H9 (cell line): ENCODE measurements around the gene KLRC1. TPM values are rescaled to one million over a fixed set of nuclear protein-coding genes. Genes with fewer than 3 reads are reported as not detected.
"Not testable (repeated sequence)": the region's sequence is repeated elsewhere in the genome, so short reads cannot be mapped to it uniquely, and the experiment has no call there.

ENCODE experiments used
- DNase-seq: peaks from one replicate; pipeline ENCODE4 v3.0.0-alpha.2; 2017
- H2AFZ ChIP-seq: one replicate; pipeline ENCODE4 v1.6.1; 2013; ENCODE audit warnings: mild to moderate bottlenecking, low read length, control low read depth, moderate library complexity
- H2AK5ac ChIP-seq: 2 replicates; pipeline ENCODE4 v1.6.1; 2013; ENCODE audit warnings: low read length, control low read depth, mixed read lengths; ENCODE audit not compliant: insufficient read length
- H2BK120ac ChIP-seq: one replicate; pipeline ENCODE4 v1.6.1; 2013; ENCODE audit warnings: low read depth, mild to moderate bottlenecking, low read length, control low read depth, inconsistent platforms; ENCODE audit not compliant: poor library complexity, severe bottlenecking
- H2BK12ac ChIP-seq: 2 replicates; pipeline ENCODE4 v1.6.1; 2013; ENCODE audit warnings: low read length, control low read depth, mixed read lengths, low read depth; ENCODE audit not compliant: insufficient read length
- H2BK15ac ChIP-seq: 2 replicates; pipeline ENCODE4 v1.6.1; 2013; ENCODE audit warnings: low read depth, low read length, control low read depth
- H2BK20ac ChIP-seq: one replicate; pipeline ENCODE4 v1.6.1; 2013; ENCODE audit warnings: low read depth, mild to moderate bottlenecking, low read length, control low read depth, inconsistent platforms; ENCODE audit not compliant: poor library complexity, severe bottlenecking
- H2BK5ac ChIP-seq: 2 replicates; pipeline ENCODE4 v1.6.1; 2013; ENCODE audit warnings: low read length, control low read depth, mixed read lengths; ENCODE audit not compliant: insufficient read length
- H3K14ac ChIP-seq: 2 replicates; pipeline ENCODE4 v1.6.1; 2013; ENCODE audit warnings: low read length, control low read depth; ENCODE audit not compliant: insufficient read depth
- H3K18ac ChIP-seq: 2 replicates; pipeline ENCODE4 v1.6.1; 2013; ENCODE audit warnings: low read depth, mild to moderate bottlenecking, mixed read lengths, low read length, control low read depth; ENCODE audit not compliant: insufficient read length
- H3K23ac ChIP-seq: 2 replicates; pipeline ENCODE4 v1.6.1; 2013; ENCODE audit warnings: low read length, control low read depth, mixed read lengths, low read depth; ENCODE audit not compliant: insufficient read length
- H3K23me2 ChIP-seq: 2 replicates; pipeline ENCODE4 v1.6.1; 2013; ENCODE audit warnings: low read depth, mild to moderate bottlenecking, mixed read lengths, low read length, control low read depth; ENCODE audit not compliant: insufficient read length, poor library complexity, severe bottlenecking
- H3K27ac ChIP-seq: 2 replicates; pipeline ENCODE4 v1.5.1; 2013; ENCODE audit warnings: low read length, control low read depth, mixed read lengths, low read depth; ENCODE audit not compliant: insufficient read length
- H3K27me3 ChIP-seq: 2 replicates; pipeline ENCODE4 v1.6.1; 2013; ENCODE audit warnings: low read length, control low read depth, inconsistent platforms; ENCODE audit not compliant: insufficient read depth
- H3K4ac ChIP-seq: 2 replicates; pipeline ENCODE4 v1.6.1; 2013; ENCODE audit warnings: low read depth, mild to moderate bottlenecking, control low read depth, inconsistent platforms, low read length, moderate library complexity
- H3K4me1 ChIP-seq: 2 replicates; pipeline ENCODE4 v1.6.1; 2013; ENCODE audit warnings: low read length, control low read depth, inconsistent platforms; ENCODE audit not compliant: insufficient read depth
- H3K4me2 ChIP-seq: 2 replicates; pipeline ENCODE4 v1.6.1; 2013; ENCODE audit warnings: low read length, control low read depth, mixed read lengths; ENCODE audit not compliant: insufficient read length, insufficient read depth
- H3K56ac ChIP-seq: 2 replicates; pipeline ENCODE4 v1.6.1; 2013; ENCODE audit warnings: low read depth, mild to moderate bottlenecking, mixed read lengths, low read length, control low read depth; ENCODE audit not compliant: insufficient read length
- H3K79me1 ChIP-seq: 2 replicates; pipeline ENCODE4 v1.6.1; 2013; ENCODE audit warnings: low read depth, mild to moderate bottlenecking, moderate library complexity, low read length, control low read depth, inconsistent platforms; ENCODE audit not compliant: insufficient read depth, poor library complexity, severe bottlenecking
- H3K79me2 ChIP-seq: 2 replicates; pipeline ENCODE4 v1.6.1; 2013; ENCODE audit warnings: low read length, control low read depth, inconsistent platforms; ENCODE audit not compliant: insufficient read depth
- H3K9ac ChIP-seq: 2 replicates; pipeline ENCODE4 v1.6.1; 2013; ENCODE audit warnings: low read length, control low read depth, mixed read lengths; ENCODE audit not compliant: insufficient read length; ENCODE audit errors: extremely low read depth
- H3K9me3 ChIP-seq: one replicate; pipeline ENCODE4 v1.6.1; 2013; ENCODE audit warnings: low read depth, low read length, inconsistent platforms; ENCODE audit not compliant: control insufficient read depth
- H3T11ph ChIP-seq: one replicate; pipeline ENCODE4 v1.6.1; 2013; ENCODE audit warnings: mild to moderate bottlenecking, low read length, control low read depth, inconsistent platforms
- H4K20me1 ChIP-seq: one replicate; pipeline ENCODE4 v1.6.1; 2013; ENCODE audit not compliant: control insufficient read depth, insufficient read length, insufficient read depth
- H4K5ac ChIP-seq: 2 replicates; pipeline ENCODE4 v1.6.1; 2013; ENCODE audit warnings: low read depth, mild to moderate bottlenecking, mixed read lengths, low read length, control low read depth; ENCODE audit not compliant: insufficient read length
- H4K8ac ChIP-seq: replicated peaks from 2 replicates; pipeline ENCODE4 v1.6.1; 2013; ENCODE audit warnings: low read length, control low read depth, mixed read lengths, low read depth; ENCODE audit not compliant: insufficient read length
- H4K91ac ChIP-seq: 2 replicates; pipeline ENCODE4 v1.6.1; 2013; ENCODE audit warnings: low read depth, mild to moderate bottlenecking, moderate library complexity, mixed read lengths, low read length, control low read depth; ENCODE audit not compliant: insufficient read length
- H3K27ac Mint-ChIP-seq, 3 experiments: 2 replicates in 2 of 3; 3 replicates in 1 of 3; pipeline ENCODE4 v1.8.0; 2020 to 2021; ENCODE audit warnings: mixed read lengths in 3 of 3, mild to moderate bottlenecking in 1 of 3, moderate library complexity in 1 of 3
- H3K27me3 Mint-ChIP-seq: 2 replicates; pipeline ENCODE4 v1.8.0; 2021; ENCODE audit warnings: low read depth, mild to moderate bottlenecking, moderate library complexity, mixed read lengths
- H3K36me3 Mint-ChIP-seq, 3 experiments: 2 replicates in 2 of 3; 3 replicates in 1 of 3; pipeline ENCODE4 v1.8.0; 2020 to 2021; ENCODE audit warnings: low read depth in 3 of 3, mixed read lengths in 3 of 3; ENCODE audit not compliant: insufficient read depth in 1 of 3
- H3K4me1 Mint-ChIP-seq, 2 experiments: 2 replicates each; pipeline ENCODE4 v1.8.0; 2020; ENCODE audit warnings: mixed read lengths in 2 of 2
- H3K4me3 Mint-ChIP-seq, 2 experiments: 2 replicates in 1 of 2; 3 replicates in 1 of 2; pipeline ENCODE4 v1.8.0; 2020 to 2021; ENCODE audit warnings: mild to moderate bottlenecking in 2 of 2, mixed read lengths in 2 of 2, moderate library complexity in 1 of 2
- H3K9me3 Mint-ChIP-seq, 2 experiments: 2 replicates in 1 of 2; 3 replicates in 1 of 2; pipeline ENCODE4 v1.8.0; 2020; ENCODE audit warnings: mild to moderate bottlenecking in 2 of 2, mixed read lengths in 2 of 2, moderate library complexity in 1 of 2
- WGBS: extraction: QIAGEN DNeasy Blood & Tissue Kit; methylation state at CpG from one replicate; pipeline ENCODE4 v1.1.7; 2013; ENCODE audit warnings: missing lambda C conversion rate, low lambda C conversion rate, mixed read lengths; ENCODE audit not compliant: insufficient read length; ENCODE audit errors: extremely low coverage; 5-methylcytosine and 5-hydroxymethylcytosine counted together
- total RNA-seq: library from RNA; stranded (reverse); gene quantifications from 2 replicates; pipeline ENCODE4 v1.2.1, GENCODE V29; 2021

Gene KLRC1
- total RNA-seq, 1 experiment from 2014 or later, result not detected

DNA sequence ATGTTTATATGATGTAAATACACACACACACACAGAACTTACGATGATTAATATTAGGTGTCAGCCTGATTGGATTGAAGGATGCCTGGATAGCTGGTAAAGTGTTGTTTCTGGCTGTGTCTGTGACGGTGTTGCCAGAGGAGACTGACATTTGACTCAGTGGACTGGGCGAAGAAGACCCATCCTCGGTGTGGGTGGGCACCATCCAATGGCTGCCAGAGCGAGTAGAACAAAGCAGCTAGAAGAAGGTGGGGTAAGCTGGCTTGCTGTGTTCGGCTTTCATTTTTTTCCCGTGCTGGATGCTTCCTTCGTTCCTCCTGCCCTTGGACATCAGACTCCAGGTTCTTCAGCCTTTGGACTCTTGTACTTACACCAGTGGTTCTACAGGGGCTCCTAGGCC is 12.0 kb downstream of the KLRC1 start:
- not testable (repeated sequence) for H3T11ph ChIP-seq, H2BK20ac ChIP-seq, H3K56ac ChIP-seq, H3K14ac ChIP-seq, H3K27me3 Mint-ChIP-seq, H4K20me1 ChIP-seq, H3K9ac ChIP-seq, H3K9me3 ChIP-seq, H3K27ac ChIP-seq, H3K4ac ChIP-seq, H4K8ac ChIP-seq, H3K4me1 Mint-ChIP-seq, H3K79me1 ChIP-seq, H2BK5ac ChIP-seq, H3K36me3 Mint-ChIP-seq, H3K9me3 Mint-ChIP-seq, H3K4me2 ChIP-seq, H2AK5ac ChIP-seq, H3K23me2 ChIP-seq, H3K18ac ChIP-seq, H2AFZ ChIP-seq, H2BK120ac ChIP-seq, H3K4me1 ChIP-seq, H3K23ac ChIP-seq, H2BK12ac ChIP-seq, H2BK15ac ChIP-seq, H4K5ac ChIP-seq, H3K27me3 ChIP-seq, H3K4me3 Mint-ChIP-seq, H3K27ac Mint-ChIP-seq, H4K91ac ChIP-seq, H3K79me2 ChIP-seq
- no CpG with 5 or more reads among the region's 8 CpGs for WGBS
- peak; percentile 27 for DNase-seq

DNA sequence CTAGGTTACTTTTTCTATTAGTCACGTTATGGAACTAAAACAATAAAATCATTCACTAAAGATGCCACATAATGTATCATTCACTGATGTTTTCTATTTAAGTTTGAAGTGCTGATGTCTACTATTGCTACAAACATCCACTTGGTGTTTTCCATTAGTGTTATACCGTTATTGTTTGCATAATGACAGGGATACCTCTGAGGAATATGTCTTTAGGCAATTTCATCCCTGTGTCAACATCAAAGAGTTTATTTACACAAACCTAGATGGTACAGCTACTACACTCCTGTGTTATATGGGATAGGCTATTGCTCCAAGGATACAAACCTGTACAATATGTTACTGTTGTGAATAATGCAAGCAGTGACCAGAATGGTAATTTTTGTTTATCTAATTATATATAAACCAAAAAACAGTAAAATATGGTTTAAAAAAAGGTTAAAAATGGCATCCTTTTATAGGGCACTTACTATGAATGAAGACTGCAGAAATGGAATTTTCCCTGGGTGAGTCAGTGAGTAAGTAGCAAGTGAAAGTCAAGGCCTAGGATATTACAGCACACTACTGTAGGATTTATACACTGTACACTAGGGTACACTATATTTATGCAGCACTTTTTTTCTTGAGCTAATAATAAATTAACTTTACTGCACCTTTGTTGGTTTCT is 13.4 kb downstream of the KLRC1 start:
- H3K36me3 Mint-ChIP-seq, H3K79me1 ChIP-seq, H4K5ac ChIP-seq, H2BK5ac ChIP-seq, H3K4me2 ChIP-seq, H2AK5ac ChIP-seq, H2BK120ac ChIP-seq, H2BK12ac ChIP-seq, H2BK15ac ChIP-seq, H4K20me1 ChIP-seq, H3K4ac ChIP-seq, H3K18ac ChIP-seq, H3K79me2 ChIP-seq, H4K8ac ChIP-seq, H3K4me3 Mint-ChIP-seq, H4K91ac ChIP-seq, H3K27me3 Mint-ChIP-seq, H3K27me3 ChIP-seq, H3K9me3 Mint-ChIP-seq, H3K9ac ChIP-seq, H2AFZ ChIP-seq, H3K27ac Mint-ChIP-seq, DNase-seq, H3T11ph ChIP-seq, H3K9me3 ChIP-seq, H3K4me1 ChIP-seq, H3K14ac ChIP-seq, H3K23me2 ChIP-seq, H3K56ac ChIP-seq, H3K4me1 Mint-ChIP-seq, H3K23ac ChIP-seq, H3K27ac ChIP-seq, H2BK20ac ChIP-seq: not testable (repeated sequence)
- no CpG with 5 or more reads among the region's 2 CpGs for WGBS
